Measurements from ENCODE around the gene ZNF521.

The ZNF521 gene

GRCh38 chr18:25307192-25307591 is 44.8 kb downstream of the ZNF521 start:
- DNase-seq (ENCODE audit: low read depth, low spot score): no peak
- no peaks in the 10 kb centered on the region for H3K9me3 ChIP-seq (ENCODE audit: insufficient read depth, low read length)
- H3K9ac ChIP-seq (ENCODE audit: insufficient read length, low read depth): no peak overlapping the region
- no peaks in the 10 kb centered on the region for H3K4me1 ChIP-seq (ENCODE audit: insufficient read depth, insufficient read length)
- H3K27me3 ChIP-seq (ENCODE audit: insufficient read depth, insufficient read length): no peaks in the 10 kb centered on the region
- TF ChIP-seq SUZ12 (IDR thresholded peaks at IDR 0.05; ENCODE audit: extremely low read depth, insufficient read depth, insufficient read length) (no peak), ZNF274 (IDR thresholded peaks at IDR 0.05; ENCODE audit: low read depth, low read length) (no peak), YY1 (IDR thresholded peaks at IDR 0.05; ENCODE audit: insufficient read depth, insufficient read length) (no peak)
- no peak overlapping the region for H3K4me3 ChIP-seq (ENCODE audit: insufficient read length, low read depth)
- no peaks in the 10 kb centered on the region for H3K36me3 ChIP-seq (ENCODE audit: insufficient read depth, insufficient read length, low read length)

GRCh38 chr18:25306671-25307070 is 45.3 kb downstream of the ZNF521 start:
- no peak overlapping the region for H3K4me3 ChIP-seq (ENCODE audit: insufficient read length, low read depth)
- H3K9me3 ChIP-seq (ENCODE audit: insufficient read depth, low read length): no peaks in the 10 kb centered on the region
- TF ChIP-seq YY1 (IDR thresholded peaks at IDR 0.05; ENCODE audit: insufficient read depth, insufficient read length) (no peak), ZNF274 (IDR thresholded peaks at IDR 0.05; ENCODE audit: low read depth, low read length) (no peak), SUZ12 (IDR thresholded peaks at IDR 0.05; ENCODE audit: extremely low read depth, insufficient read depth, insufficient read length) (no peak)
- H3K36me3 ChIP-seq (ENCODE audit: insufficient read depth, insufficient read length, low read length): no peaks in the 10 kb centered on the region
- H3K9ac ChIP-seq (ENCODE audit: insufficient read length, low read depth): no peak overlapping the region
- H3K27me3 ChIP-seq (ENCODE audit: insufficient read depth, insufficient read length): no peaks in the 10 kb centered on the region
- no peaks in the 10 kb centered on the region for H3K4me1 ChIP-seq (ENCODE audit: insufficient read depth, insufficient read length)
- no peak for DNase-seq (ENCODE audit: low read depth, low spot score)

GRCh38 chr18:25305584-25305983 is 46.4 kb downstream of the ZNF521 start:
- no peaks in the 10 kb centered on the region for H3K9me3 ChIP-seq (ENCODE audit: insufficient read depth, low read length)
- H3K36me3 ChIP-seq (ENCODE audit: insufficient read depth, insufficient read length, low read length): no peaks in the 10 kb centered on the region
- no peak for DNase-seq (ENCODE audit: low read depth, low spot score)
- no peak for TF ChIP-seq YY1 (IDR thresholded peaks at IDR 0.05; ENCODE audit: insufficient read depth, insufficient read length)
- TF ChIP-seq ZNF274 (IDR thresholded peaks at IDR 0.05; ENCODE audit: low read depth, low read length): no peak
- no peak for TF ChIP-seq SUZ12 (IDR thresholded peaks at IDR 0.05; ENCODE audit: extremely low read depth, insufficient read depth, insufficient read length)
- no peaks in the 10 kb centered on the region for H3K4me1 ChIP-seq (ENCODE audit: insufficient read depth, insufficient read length)
- no peak overlapping the region for H3K9ac ChIP-seq (ENCODE audit: insufficient read length, low read depth)
- H3K4me3 ChIP-seq (ENCODE audit: insufficient read length, low read depth): no peak overlapping the region
- H3K27me3 ChIP-seq (ENCODE audit: insufficient read depth, insufficient read length): no peaks in the 10 kb centered on the region

GRCh38 chr18:25300492-25300891 is 51.5 kb downstream of the ZNF521 start:
- H3K4me3 ChIP-seq (ENCODE audit: insufficient read length, low read depth): no peak overlapping the region
- H3K9me3 ChIP-seq (ENCODE audit: insufficient read depth, low read length): no peaks in the 10 kb centered on the region
- no peaks in the 10 kb centered on the region for H3K27me3 ChIP-seq (ENCODE audit: insufficient read depth, insufficient read length)
- no peaks in the 10 kb centered on the region for H3K36me3 ChIP-seq (ENCODE audit: insufficient read depth, insufficient read length, low read length)
- no peak overlapping the region for H3K9ac ChIP-seq (ENCODE audit: insufficient read length, low read depth)
- H3K4me1 ChIP-seq (ENCODE audit: insufficient read depth, insufficient read length): no peaks in the 10 kb centered on the region
- no peak for DNase-seq (ENCODE audit: low read depth, low spot score)
- TF ChIP-seq SUZ12 (IDR thresholded peaks at IDR 0.05; ENCODE audit: extremely low read depth, insufficient read depth, insufficient read length) (no peak), ZNF274 (IDR thresholded peaks at IDR 0.05; ENCODE audit: low read depth, low read length) (no peak)

- Histone ChIP-seq H3K4me1 (ENCODE audit: insufficient read depth, insufficient read length) (no peaks in the 10 kb centered on the region), H3K36me3 (ENCODE audit: insufficient read depth, insufficient read length, low read length) (no peaks in the 10 kb centered on the region), H3K4me3 (ENCODE audit: insufficient read length, low read depth) (no peak overlapping the region), H3K9ac (ENCODE audit: insufficient read length, low read depth) (no peak overlapping the region), H3K9me3 (ENCODE audit: insufficient read depth, low read length) (no peaks in the 10 kb centered on the region), H3K27me3 (ENCODE audit: insufficient read depth, insufficient read length) (no peaks in the 10 kb centered on the region)
- TF ChIP-seq YY1 (IDR thresholded peaks at IDR 0.05; ENCODE audit: insufficient read depth, insufficient read length): no peak
- TF ChIP-seq SUZ12 (IDR thresholded peaks at IDR 0.05; ENCODE audit: extremely low read depth, insufficient read depth, insufficient read length): no peak
- no peak for TF ChIP-seq ZNF274 (IDR thresholded peaks at IDR 0.05; ENCODE audit: low read depth, low read length)
- no peak for DNase-seq (ENCODE audit: low read depth, low spot score)
Measured at GRCh38 chr18:25299426-25300300, 52.3 kb downstream of the ZNF521 start.

GRCh38 chr18:25298853-25299274 is 53.1 kb downstream of the ZNF521 start:
- no peaks in the 10 kb centered on the region for H3K27me3 ChIP-seq (ENCODE audit: insufficient read depth, insufficient read length)
- H3K4me1 ChIP-seq (ENCODE audit: insufficient read depth, insufficient read length): no peaks in the 10 kb centered on the region
- H3K4me3 ChIP-seq (ENCODE audit: insufficient read length, low read depth): no peak overlapping the region
- no peaks in the 10 kb centered on the region for H3K36me3 ChIP-seq (ENCODE audit: insufficient read depth, insufficient read length, low read length)
- H3K9me3 ChIP-seq (ENCODE audit: insufficient read depth, low read length): no peaks in the 10 kb centered on the region
- no peak for TF ChIP-seq ZNF274 (IDR thresholded peaks at IDR 0.05; ENCODE audit: low read depth, low read length)
- no peak for TF ChIP-seq YY1 (IDR thresholded peaks at IDR 0.05; ENCODE audit: insufficient read depth, insufficient read length)
- no peak for TF ChIP-seq SUZ12 (IDR thresholded peaks at IDR 0.05; ENCODE audit: extremely low read depth, insufficient read depth, insufficient read length)
- no peak for DNase-seq (ENCODE audit: low read depth, low spot score)
- H3K9ac ChIP-seq (ENCODE audit: insufficient read length, low read depth): no peak overlapping the region

GRCh38 chr18:25295624-25296138 is 56.3 kb downstream of the ZNF521 start:
- no peak for TF ChIP-seq SUZ12 (IDR thresholded peaks at IDR 0.05; ENCODE audit: extremely low read depth, insufficient read depth, insufficient read length)
- TF ChIP-seq YY1 (IDR thresholded peaks at IDR 0.05; ENCODE audit: insufficient read depth, insufficient read length): no peak
- TF ChIP-seq ZNF274 (IDR thresholded peaks at IDR 0.05; ENCODE audit: low read depth, low read length): no peak
- no peak for DNase-seq (ENCODE audit: low read depth, low spot score)
- H3K9ac ChIP-seq (ENCODE audit: insufficient read length, low read depth): no peak overlapping the region
- H3K4me1 ChIP-seq (ENCODE audit: insufficient read depth, insufficient read length): no peaks in the 10 kb centered on the region
- H3K4me3 ChIP-seq (ENCODE audit: insufficient read length, low read depth): no peak overlapping the region
- no peaks in the 10 kb centered on the region for H3K27me3 ChIP-seq (ENCODE audit: insufficient read depth, insufficient read length)
- H3K9me3 ChIP-seq (ENCODE audit: insufficient read depth, low read length): no peaks in the 10 kb centered on the region
- no peaks in the 10 kb centered on the region for H3K36me3 ChIP-seq (ENCODE audit: insufficient read depth, insufficient read length, low read length)
